BJ (cell line): ENCODE data around the gene WDR37. TPM values are rescaled to one million over a fixed set of nuclear protein-coding genes. Genes with fewer than 3 reads are reported as not detected.

ENCODE experiments used
- CTCF ChIA-PET: fragments of 350-600 bp; formaldehyde crosslinking; extraction: SDS; loops from one replicate; lab custom pipeline; 2021; ENCODE audit warnings: antibody characterized with exemption, inconsistent platforms; lab: Yijun Ruan, JAX
- POLR2A ChIA-PET: fragments of 300-600 bp; sonication (Branson Sonifier 250); formaldehyde crosslinking; extraction: SDS; loops from one replicate; lab custom pipeline; 2021; ENCODE audit warnings: antibody characterized with exemption; lab: Charles Lee
- DNase-seq: peaks from one replicate; pipeline ENCODE4 v3.0.0-alpha.2; 2011; ENCODE audit warnings: low read depth
- H3K27me3 ChIP-seq: 2 replicates; pipeline ENCODE4 v1.6.0; 2011; ENCODE audit warnings: low read length; ENCODE audit not compliant: control insufficient read depth, insufficient read depth
- H3K36me3 ChIP-seq: 2 replicates; pipeline ENCODE4 v1.5.1; 2011; ENCODE audit warnings: low read length; ENCODE audit not compliant: control insufficient read depth, insufficient read depth
- H3K4me3 ChIP-seq: 2 replicates; pipeline ENCODE4 v1.5.1; 2011; ENCODE audit warnings: low read depth, mild to moderate bottlenecking, control low read depth, low read length
- CTCF ChIP-seq: IDR thresholded peaks from 2 replicates; pipeline ENCODE4 v1.5.1; 2011; ENCODE audit warnings: low read depth, mild to moderate bottlenecking, control low read depth, inconsistent platforms, low read length, moderate library complexity; ENCODE audit not compliant: insufficient read depth
- polyA plus RNA-seq: library from polyadenylated mRNA; depleted of rRNA; stranded (reverse); fragments of >200 nt; gene quantifications from 2 replicates; pipeline ENCODE4 v1.2.3, GENCODE V29; 2011

Gene WDR37
- polyA plus RNA-seq, 1 experiment = 12.7 TPM

- DNase-seq = no peak
- TF ChIP-seq CTCF = no peak
- Histone ChIP-seq H3K4me3 (no peak overlapping the region), H3K36me3 (no peaks in the 10 kb centered on the region), H3K27me3 (no peaks in the 10 kb centered on the region)
- CTCF ChIA-PET = interaction anchor here (0.7 kb wide), 1 partner anchor 7 kb away, joined by 4 read pairs; no protein-coding TSS in a partner anchor
- POLR2A ChIA-PET = no interaction called here
These were observed 97.1 kb downstream of the WDR37 start for GRCh38 chr10:1153251-1153763.

GRCh38 chr10:1153805-1154351 lies 97.7 kb downstream of the WDR37 start:
- DNase-seq = no peak
- no peak for TF ChIP-seq CTCF
- Histone ChIP-seq H3K27me3 (no peaks in the 10 kb centered on the region), H3K4me3 (no peak overlapping the region), H3K36me3 (no peaks in the 10 kb centered on the region)
- CTCF ChIA-PET = no interaction called here
- POLR2A ChIA-PET = no interaction called here

- CTCF ChIA-PET = no interaction called here
These were observed 98.5 kb downstream of the WDR37 start for GRCh38 chr10:1154531-1155295.

GRCh38 chr10:1155791-1156615 lies 99.8 kb downstream of the WDR37 start:
- no peak for TF ChIP-seq CTCF
- no peaks in the 10 kb centered on the region for H3K27me3 ChIP-seq
- no peaks in the 10 kb centered on the region for H3K36me3 ChIP-seq
- ChIA-PET CTCF (no interaction called here), POLR2A (no interaction called here)
- DNase-seq = no peak
- no peak overlapping the region for H3K4me3 ChIP-seq

More at GRCh38 chr10:1154531-1155295, 98.5 kb downstream of the WDR37 start:
- POLR2A ChIA-PET = no interaction called here
- no peaks in the 10 kb centered on the region for H3K27me3 ChIP-seq
- H3K36me3 ChIP-seq = no peaks in the 10 kb centered on the region
- TF ChIP-seq CTCF = no peak
- H3K4me3 ChIP-seq = no peak overlapping the region
- no peak for DNase-seq

- ChIA-PET CTCF (no interaction called here), POLR2A (no interaction called here)
- Histone ChIP-seq H3K36me3 (no peaks in the 10 kb centered on the region), H3K27me3 (no peaks in the 10 kb centered on the region), H3K4me3 (no peak overlapping the region)
- no peak for DNase-seq
- no peak for TF ChIP-seq CTCF
These were observed 100.4 kb downstream of the WDR37 start for GRCh38 chr10:1156616-1156886.
